DMS79 (cell line): ENCODE results near the gene ST7.
A peak's percentile ranks its signal among the peaks of the same experiment; 100 is the strongest.
"Not testable (repeated sequence)": the region's sequence is repeated elsewhere in the genome, so short reads cannot be mapped to it uniquely, and the experiment has no call there.

Experiments used
- DNase-seq: peaks from one replicate; lab custom pipeline; 2025; lab: John Stamatoyannopoulos, UW

ST7 gene

DNA sequence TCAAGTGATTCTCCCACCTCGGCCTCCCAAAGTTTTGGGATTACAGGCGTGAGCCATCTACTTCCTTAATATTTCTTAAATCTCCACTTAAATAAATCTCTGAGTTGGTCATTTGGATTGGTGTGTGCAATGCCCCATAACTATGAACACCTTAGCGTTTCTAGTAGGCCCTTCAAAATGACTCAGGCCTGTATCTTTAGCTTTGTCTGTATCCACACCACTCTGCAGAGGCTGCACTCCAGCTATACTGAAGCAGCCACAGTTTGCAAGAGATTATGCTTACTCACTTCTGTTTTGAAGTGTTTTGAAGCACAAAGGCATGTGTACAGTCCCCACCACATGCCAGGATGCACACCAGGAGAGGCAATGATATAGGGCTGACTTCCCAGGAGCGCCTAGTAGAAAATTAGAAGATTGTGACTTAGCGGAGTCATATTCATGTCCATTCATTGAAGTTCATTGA lies 2.4 kb upstream of the ST7 start:
- DNase-seq: no peak

DNA sequence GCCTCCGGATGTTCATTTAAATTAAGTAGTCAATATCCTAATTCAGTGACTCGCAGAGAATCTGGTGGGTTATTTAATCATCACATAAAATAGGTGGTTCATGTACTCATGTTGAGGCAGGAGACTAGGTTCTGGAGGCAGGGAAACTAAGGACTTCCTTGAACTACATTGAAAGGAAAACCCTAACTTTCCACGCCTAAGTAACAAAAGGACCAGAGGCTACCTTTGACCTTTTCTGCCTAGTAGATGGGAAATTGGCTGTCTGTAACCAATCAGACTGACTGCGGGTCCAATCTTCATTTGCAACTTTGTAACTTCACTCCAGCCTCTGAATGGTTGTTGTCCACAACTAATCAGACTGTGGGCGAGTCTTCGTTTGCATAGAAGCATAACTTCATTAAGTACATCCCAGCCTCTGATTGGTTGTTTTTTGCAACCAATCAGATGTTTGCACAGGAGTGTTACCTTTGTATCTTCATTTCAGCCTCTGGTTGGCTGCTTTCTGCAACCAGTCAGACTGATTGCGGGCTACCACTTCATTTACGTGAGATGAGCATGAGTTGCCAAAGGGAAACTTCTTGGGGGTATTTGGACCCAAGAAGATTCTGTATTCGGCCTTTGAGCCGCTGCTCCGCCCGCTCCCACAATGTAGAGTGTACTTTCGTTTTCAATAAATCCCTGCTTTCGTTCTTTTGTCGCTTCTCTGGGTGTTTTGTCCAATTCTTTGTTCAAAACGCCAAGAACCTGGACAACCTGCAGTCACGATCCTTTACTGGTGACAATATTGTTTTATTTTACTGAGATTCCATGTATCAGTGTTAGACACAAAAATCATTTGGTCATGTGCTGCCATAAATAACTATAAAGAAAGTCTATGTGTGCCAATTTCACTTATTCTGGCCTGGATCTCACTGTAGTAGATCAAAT lies 1.7 kb upstream of the ST7 start:
- DNase-seq: no peak

DNA sequence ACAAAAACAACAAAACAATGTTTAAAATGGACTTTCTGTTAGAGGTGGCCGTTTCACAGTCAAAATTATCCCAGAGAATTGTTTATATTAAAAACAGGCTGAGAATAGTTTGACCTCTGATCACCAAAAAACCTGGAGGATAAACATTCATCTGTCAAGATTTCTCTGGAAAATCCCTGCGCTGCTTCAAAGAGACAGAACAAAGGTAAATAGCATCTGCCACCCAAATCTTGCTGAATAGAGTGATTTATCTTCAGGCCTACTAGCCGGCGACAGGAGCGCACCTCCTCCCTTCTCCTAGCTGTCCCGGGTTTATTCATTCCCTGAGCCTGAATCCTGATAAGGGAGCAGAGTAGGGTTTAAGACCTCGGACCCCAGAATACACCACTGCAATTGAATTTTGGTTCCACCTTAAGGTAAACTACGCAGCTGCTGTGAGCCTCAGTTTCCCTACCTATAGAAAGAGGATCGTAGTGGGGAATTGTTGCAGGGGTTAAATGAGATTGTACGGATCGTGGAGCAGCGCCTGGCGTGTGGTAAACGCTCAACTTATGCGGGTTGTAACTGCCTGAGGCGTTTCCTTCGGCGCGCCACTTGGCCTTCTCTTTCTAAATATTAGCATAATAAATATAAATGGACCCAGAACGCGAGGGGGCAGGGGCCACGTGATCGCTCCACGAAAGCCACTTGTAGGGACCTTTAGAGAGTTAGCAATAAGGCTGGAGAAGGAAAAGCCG lies 498 bp upstream of the ST7 start:
- peak; percentile 64 for DNase-seq

DNA sequence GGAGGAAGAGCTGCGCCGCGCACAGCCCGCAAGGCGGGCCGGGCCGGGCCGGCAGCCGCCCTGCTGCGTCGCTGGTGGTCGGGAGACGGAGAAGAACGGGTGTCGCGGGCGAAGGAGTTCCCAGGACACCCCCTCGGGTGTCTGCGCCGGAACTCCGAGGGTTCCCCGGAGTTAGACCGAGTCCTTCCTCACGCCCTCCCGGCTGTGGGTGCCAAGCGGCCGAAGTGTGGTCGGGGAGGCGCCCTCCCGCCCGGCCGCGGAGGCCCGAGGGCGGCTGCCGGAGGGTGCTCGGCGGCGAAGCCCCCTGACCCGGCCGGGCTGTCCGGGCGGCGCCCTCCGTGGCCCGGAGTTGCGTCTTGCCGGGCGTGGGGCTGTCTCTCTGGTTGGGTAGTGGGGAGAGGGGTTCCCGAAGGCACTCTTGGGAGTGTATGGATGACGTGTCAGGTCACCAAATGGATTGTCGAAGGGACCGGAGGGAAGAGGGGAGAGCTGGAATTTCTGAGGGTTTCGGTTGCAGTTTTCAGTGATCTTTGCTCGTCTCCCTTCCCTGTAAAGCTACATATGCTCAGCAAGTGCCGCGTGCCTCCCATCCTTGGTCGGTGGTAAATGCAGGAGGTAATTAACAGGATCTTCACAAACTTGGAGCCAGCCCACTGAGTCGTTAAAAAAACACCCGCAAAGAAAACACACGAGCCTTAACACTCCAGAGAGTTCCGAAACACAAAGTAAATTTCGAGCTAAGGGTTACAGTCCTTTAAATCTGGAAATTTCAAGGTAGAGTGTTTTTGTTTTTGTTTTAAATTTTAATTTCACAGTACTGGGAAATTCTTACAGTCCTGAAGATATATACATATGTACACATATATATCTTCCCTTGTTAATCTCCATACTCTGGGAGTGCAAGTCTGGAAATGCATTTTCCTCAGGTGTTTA lies 871 bp downstream of the ST7 start:
- peak; percentile 74 for DNase-seq

DNA sequence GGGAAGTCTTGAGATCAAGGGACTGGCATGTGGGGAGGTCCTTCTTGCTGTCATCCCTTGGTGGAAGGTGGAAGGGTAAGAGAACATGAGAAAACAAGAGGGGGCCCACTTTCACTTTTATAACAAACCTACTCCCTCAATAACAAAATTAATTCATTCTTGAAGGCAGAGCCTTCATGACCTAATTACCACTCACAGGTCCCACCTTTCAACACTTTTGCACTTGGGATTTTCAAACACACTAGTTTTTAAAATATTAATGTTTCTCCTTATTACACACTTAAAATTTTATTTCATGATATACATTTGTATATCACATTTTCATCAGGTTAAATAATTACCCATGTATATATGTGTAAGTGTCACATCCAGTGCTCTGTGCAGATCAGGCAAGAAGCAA lies 2.0 kb downstream of the ST7 start:
- DNase-seq: no peak

DNA sequence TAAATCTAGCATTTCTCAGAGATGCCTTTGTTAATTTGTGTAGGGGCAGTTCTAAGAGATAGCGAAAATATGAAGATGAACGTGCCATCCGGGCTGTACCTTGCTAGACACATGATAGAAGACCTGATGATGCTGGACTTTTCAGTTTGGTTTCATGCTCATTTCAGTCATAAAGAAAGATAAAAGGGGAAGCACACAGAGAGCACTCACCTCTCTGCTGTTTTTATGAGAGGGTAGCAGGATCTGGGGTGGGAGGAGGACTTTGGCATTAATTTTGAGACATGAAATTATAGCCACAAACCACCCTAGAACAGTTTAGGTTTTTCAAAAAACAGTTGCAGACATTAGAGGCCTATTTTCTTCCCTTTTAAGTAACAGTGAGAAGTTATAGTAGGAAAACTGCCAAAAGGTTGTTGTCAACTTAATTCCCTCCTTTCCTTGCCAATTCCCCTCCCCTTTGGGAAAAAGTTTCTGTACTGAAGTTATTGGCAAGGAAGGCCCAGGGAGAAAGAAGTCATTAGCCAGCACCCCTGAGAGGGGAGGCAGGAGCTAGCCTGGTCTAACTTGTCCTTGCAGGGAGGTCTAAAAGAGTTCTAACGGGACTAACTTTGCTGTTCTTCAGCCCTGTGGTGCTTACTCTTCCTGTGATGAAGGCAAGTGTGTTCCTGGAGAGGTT lies 2.6 kb downstream of the ST7 start:
- no peak for DNase-seq

DNA sequence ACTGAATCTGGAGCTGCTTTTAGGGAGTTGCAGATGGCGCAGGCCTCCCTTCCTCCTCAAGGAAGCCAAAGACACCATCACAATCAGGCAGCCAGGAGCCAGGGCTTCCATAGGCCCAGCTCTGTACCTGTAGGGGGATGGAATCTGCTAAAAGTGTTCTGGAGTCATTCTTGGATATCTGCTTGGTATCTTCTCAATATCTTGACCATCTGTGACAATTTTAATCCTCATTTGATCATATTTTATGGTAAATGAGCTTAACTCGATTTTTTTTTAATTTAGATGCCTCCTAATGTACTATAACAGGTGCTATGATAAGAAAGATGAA lies 3.1 kb downstream of the ST7 start:
- no peak for DNase-seq

DNA sequence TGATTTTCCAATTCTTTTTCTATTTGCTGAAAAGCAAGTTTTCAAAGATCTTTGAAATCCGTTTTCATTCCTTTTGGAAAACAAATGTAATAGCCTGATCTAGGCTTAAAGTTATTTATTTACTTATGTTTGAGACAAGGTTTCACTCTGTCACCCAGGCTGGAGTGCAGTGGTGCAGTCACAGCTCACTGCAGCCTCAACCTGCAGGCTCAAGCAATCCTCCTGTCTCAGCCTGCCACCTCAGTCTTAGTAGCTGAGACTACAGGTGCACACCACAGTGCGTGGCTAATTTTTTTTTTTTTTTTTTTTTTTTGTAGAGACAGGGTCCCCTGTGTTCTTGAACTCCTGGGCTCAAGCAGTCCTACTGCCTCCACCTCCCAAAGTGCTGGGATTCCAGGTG lies 4.6 kb downstream of the ST7 start:
- DNase-seq: peak; percentile 31

DNA sequence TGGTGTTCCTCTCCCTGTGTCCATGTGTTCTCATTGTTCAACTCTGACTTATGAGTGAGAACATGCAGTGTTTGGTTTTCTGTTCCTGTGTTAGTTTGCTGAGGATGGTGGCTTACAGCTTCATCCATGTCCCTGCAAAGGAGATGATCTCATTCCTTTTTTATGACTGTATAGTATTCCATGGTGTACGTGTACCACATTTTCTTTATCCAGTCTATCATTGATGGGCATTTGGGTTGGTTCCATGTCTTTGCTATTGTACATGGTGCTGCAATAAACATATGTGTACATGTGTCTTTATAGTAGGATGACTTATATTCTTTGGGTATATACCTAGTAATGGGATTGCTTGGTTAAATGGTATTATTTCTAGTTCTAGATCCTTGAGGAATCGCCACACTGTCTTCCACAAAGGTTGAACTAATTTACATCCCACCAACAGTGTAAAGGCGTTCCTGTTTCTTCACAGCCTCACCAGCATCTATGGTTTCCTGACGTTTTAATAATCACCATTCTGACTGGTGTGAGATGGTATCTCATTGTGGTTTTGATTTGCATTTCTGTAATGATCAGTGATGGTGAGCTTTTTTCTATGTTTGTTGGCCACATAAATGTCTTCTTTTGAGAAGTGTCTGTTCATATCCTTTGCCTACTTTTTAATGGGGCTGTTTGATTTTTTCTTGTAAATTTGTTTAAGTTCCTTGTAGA lies 8.8 kb downstream of the ST7 start:
- DNase-seq: not testable (repeated sequence)

DNA sequence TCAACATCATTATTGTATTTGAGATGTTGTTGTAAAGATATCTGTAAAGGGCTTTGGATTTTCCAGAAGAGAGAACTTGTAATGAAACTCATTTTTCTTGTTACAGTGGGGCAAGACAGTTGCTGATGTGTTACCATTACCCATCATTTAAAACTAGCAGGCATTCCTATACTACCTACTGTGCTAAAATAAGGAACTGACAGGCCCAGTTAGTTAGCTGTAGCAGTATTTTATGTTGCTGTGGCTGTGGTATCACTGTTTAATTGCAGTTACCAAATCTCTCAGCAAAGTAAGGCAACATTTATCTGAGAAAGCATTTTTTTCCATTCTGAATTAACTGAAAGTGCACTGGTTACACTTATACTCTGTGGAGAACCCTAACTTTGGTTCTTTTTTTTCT lies 9.9 kb downstream of the ST7 start:
- no peak for DNase-seq

DNA sequence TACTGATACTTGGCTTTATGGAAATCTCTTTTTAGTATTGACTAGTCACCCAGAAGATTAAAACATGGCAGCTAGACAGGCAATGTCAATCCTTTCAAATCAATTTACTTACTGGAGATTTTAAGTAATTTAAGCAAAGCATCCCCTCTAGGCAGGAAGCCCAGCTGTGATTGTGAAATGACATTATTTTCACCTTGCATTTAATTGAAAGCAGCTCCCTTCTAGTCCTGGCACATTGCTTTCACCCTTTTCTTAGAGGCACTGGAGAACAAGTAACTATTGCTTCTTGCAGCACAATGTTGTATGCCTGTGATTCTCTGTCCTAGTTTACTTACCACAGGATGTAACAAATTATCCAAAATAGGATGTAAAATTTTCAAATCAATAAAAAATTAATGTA lies 13.3 kb downstream of the ST7 start:
- no peak for DNase-seq

DNA sequence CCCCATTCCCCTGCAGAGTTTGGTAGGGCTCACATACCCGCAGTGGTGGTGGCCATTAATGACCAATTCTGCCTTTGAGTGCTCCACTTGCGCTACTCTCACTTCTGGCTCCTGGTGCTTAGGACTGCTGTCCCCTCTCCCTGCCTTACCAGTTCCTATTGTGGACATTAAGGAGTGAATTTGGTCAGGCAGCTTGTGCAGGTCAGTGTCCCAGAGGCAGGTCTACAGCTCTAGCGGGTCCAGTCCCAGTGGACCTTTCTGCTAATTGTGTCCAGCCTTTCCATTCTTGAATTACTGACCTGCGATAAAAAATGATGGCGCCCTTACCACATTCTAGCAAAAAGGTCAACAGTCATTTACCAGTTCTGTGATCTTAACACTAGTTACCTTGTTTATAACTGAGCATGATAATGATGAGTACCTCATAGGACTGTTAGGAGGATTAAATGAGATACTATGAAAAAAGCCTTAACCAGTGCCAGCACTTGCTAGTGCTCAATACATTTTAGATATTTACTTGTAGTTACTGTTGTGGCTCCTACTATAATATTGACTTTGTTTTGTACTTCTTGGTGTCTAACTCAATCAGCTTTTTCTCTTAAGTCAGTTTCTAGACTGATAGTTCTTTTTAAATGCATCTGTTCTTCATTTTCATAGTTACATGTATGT lies 14.1 kb downstream of the ST7 start:
- DNase-seq: no peak

DNA sequence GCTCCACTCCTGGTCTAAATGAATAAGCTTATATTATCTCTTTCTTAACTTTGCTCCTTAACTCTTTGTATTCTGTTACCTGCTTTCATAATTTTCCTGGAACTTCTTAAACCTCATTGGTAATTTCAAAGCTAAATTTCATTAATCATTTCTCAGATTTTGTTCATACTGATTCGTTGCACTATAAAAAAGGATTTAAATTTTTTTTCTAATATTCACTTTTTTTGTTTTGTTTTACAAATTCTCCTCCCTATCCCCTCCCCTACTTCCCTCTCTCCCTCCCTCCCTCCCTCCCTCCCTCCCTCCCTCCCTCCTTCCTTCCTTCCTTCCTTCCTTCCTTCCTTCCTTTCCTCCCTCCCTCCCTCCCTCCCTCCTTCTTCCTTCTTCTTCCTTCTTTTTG lies 14.7 kb downstream of the ST7 start:
- no peak for DNase-seq

DNA sequence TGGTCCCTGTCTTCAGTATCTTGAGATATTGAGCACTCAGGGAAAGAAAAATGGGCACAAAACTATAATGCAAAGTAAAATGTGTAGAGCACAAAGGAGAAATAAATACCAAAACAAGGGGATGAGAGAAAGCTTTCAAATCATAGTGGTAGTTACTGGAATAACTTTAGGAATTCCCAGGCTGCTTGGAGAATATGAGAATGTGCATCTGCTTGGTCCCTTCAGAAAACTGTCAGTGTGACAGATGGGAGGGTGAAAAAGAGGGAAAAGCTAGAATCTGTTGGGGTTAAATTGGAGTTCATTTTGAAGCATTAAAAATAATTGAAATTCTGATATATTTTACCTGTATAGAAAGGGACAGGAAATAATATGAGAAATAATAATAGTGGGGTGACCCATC lies 15.3 kb downstream of the ST7 start:
- DNase-seq: no peak

DNA sequence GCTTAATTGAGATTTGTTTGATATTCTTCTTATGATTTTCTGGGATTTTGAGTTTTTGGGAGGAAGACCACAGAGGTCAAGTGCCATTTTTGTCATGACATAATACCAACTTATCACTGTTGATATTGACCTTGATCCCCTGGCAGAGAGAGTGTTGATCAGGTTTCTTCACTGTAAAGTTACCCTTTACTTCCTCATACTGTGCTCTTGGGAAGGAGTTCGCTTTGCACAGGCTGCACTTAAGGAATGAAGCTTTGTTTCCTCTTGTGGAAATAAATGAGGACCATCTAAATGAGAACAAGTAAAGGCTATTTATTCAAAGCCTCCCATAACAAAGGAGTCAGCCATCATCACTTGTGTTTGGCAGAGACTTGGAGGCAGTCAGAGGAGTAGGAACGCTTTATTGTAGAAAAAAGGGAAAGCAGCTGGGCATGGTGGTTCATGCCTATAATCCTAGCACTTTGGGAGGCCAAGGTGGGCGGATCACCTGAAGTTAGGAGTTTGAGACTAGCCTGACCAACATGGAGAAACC lies 16.1 kb downstream of the ST7 start:
- DNase-seq: no peak

DNA sequence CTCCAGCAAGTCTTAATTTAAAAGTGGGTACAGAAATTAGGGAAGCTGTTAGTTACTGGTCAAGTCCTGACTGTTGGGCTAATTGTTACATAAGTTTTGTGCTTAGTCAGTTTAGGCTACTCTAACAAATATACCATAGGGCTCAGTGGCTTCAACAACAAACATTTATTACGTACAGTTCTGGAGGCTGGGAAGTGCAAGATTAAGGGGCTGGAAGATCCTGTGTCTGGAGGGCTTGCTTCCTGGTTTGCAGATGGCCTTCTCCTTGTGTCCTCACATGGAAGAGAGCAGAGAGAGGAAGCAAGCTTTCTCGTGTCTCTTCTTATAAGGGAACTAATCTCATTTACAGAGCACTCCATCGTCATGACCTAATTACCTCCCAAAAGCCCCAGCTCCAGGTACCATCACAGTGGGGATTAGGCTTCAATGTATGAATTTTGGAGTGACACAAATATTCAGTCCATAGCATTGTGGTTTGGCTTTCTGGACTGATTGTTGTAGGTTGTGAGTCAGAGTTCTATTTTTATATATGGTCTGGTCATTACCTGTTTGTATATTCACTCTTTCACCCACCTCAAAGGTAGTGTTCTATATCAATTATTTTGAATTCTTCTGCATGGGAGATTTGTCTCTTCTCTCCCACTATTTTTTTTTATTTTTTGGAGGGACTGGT lies 17.1 kb downstream of the ST7 start:
- no peak for DNase-seq

DNA sequence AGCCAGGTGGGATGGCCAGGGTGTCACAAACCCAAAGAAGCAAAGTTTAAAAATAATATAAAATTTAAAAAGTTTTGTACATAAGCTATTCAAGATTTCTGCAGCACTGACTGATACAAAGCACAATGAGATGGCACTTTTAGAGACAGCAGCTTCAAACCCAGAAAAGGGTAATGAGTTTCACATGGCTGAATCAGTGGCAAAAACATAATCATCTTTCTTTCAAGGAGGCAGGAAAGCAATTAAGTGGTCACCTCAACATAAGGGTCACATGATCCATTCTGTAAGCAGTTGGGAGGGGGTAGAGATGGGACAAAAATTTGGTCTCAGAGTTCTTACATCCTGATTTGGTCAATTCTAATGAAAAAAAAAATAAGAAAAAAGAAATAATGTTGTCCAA lies 17.9 kb downstream of the ST7 start:
- DNase-seq: not testable (repeated sequence)

DNA sequence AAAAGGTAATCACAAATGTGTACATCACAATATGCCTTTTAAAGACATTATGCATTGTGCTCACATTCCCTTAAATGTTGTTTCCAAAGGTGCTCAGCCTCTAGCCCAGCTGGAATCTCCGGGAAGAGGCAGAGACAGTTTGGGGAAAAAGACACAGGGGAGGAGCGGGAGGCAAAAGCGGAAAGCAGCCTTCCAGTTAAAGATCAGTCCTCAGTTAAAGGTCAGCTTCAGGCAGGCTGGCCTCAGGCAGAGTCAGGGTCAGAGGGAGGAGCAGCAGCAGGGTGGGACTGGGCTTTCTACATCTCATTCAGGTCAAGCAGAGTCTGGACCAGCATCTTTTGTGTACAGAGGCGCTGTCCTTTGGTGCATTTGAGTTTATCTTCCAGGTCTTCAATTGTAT lies 18.6 kb downstream of the ST7 start:
- DNase-seq: no peak

DNA sequence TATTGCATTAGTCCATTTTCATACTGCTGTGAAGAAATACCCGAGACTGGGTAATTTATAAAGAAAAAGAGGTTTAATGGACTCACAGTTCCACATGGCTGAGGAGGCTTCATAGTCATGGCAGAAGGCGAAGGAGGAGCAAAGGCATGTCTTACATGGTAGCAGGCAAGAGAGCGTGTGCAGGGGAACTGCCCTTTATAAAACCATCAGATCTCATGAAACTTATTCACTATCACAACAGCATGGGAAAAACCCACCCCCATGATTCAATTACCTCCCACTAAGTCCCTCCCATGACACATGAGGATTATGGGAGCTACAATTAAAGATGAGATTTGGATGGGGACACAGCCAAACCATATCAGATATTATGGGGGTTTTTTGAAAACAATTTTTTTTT lies 21.7 kb downstream of the ST7 start:
- not testable (repeated sequence) for DNase-seq

DNA sequence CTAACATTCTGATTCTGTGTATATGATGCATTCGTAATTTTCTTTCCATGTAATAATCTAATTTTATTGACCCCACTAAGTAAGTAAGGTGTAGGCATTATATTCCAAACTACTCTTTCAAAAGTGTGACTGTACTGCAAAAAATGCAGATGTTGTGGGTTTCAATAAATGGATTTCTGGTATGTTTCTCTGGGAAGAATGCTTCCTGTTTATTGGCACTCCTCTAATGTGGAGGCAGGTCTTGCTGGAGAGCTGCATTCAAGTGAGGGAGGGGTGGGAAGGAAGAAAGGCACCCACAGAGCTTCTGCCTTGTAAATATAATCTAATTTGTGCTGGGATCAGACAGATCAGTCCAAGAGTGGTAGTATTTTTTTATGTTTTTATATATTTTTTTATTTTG lies 23.9 kb downstream of the ST7 start:
- no peak for DNase-seq
